Measurements from ENCODE around the gene S100A3.
"Not testable (repeated sequence)": the region's sequence is repeated elsewhere in the genome, so short reads cannot be mapped to it uniquely, and the experiment has no call there.

Gene S100A3

GRCh38 chr1:153534226-153534924, 14.7 kb downstream of the S100A3 start:
- DNase-seq: no peak

- no peak for DNase-seq
These were observed 15.3 kb downstream of the S100A3 start for GRCh38 chr1:153533689-153534201.

- DNase-seq: peak; percentile 88
These were observed 16.1 kb downstream of the S100A3 start for GRCh38 chr1:153532769-153533599.

GRCh38 chr1:153532181-153532580, 16.9 kb downstream of the S100A3 start:
- DNase-seq: peak; percentile 51

- no peak for DNase-seq
These were observed 17.4 kb downstream of the S100A3 start for GRCh38 chr1:153531638-153532037.

GRCh38 chr1:153527683-153528040, 21.4 kb downstream of the S100A3 start:
- DNase-seq: no peak

GRCh38 chr1:153527023-153527682, 21.9 kb downstream of the S100A3 start:
- DNase-seq: no peak

GRCh38 chr1:153526132-153526543, 22.9 kb downstream of the S100A3 start:
- DNase-seq: no peak

- no peak for DNase-seq
These were observed 23.9 kb downstream of the S100A3 start for GRCh38 chr1:153525088-153525728.

GRCh38 chr1:153522353-153523048, 26.6 kb downstream of the S100A3 start:
- DNase-seq: not testable (repeated sequence)

- DNase-seq: not testable (repeated sequence)
These were observed 27.2 kb downstream of the S100A3 start for GRCh38 chr1:153521808-153522207.

GRCh38 chr1:153520818-153521476, 28.1 kb downstream of the S100A3 start:
- DNase-seq: no peak

- DNase-seq: not testable (repeated sequence)
These were observed 28.8 kb downstream of the S100A3 start for GRCh38 chr1:153520137-153520691.

GRCh38 chr1:153519242-153519641, 29.8 kb downstream of the S100A3 start:
- no peak for DNase-seq

GRCh38 chr1:153515504-153516394, 33.3 kb downstream of the S100A3 start:
- no peak for DNase-seq

GRCh38 chr1:153513666-153514065, 35.4 kb downstream of the S100A3 start:
- no peak for DNase-seq

GRCh38 chr1:153513023-153513422, 36.0 kb downstream of the S100A3 start:
- no peak for DNase-seq

- peak; percentile 87 for DNase-seq
These were observed 38.1 kb downstream of the S100A3 start for GRCh38 chr1:153510984-153511410.

GRCh38 chr1:153509729-153510354, 39.2 kb downstream of the S100A3 start:
- DNase-seq: peak; percentile 84

- no peak for DNase-seq
These were observed 40.0 kb downstream of the S100A3 start for GRCh38 chr1:153509036-153509435.

All from activated CD4-positive, alpha-beta T cell treated with anti-CD3 and anti-CD28 coated beads for 48 hours (primary cell).